ENCODE data around the gene SPDYE5. TPM values are rescaled to one million over a fixed set of nuclear protein-coding genes. Genes with fewer than 3 reads are reported as not detected.
A peak's percentile ranks its signal among the peaks of the same experiment; 100 is the strongest.
"Not testable (repeated sequence)": the region's sequence is repeated elsewhere in the genome, so short reads cannot be mapped to it uniquely, and the experiment has no call there.

Gene SPDYE5
- total RNA-seq, result not detected

GRCh38 chr7:75492020-75492419, at the start of gene SPDYE5:
Gene SPDYE5, plus strand, starts transcription at chr7:75492320. Its CDS starts 1,728 bp downstream, at chr7:75494048.
- H3K9me3 Mint-ChIP-seq; DNase-seq (ENCODE audit: low spot score in 2 of 2); ATAC-seq; H3K27ac Mint-ChIP-seq; H3K36me3 Mint-ChIP-seq: not testable (repeated sequence)

- not testable (repeated sequence) for H3K9me3 Mint-ChIP-seq
- ATAC-seq (peak; percentile 95 to 96), DNase-seq (ENCODE audit: low spot score in 2 of 2) (peak; percentile 23 to 64)
- Mint-ChIP-seq H3K27ac (peak overlapping the region in 1 of 2 donors; percentile 84), H3K36me3 (peaks cover 14 to 23% of the 10 kb centered on the region in 2 donors)
Observed at GRCh38 chr7:75442465-75443111, 49.5 kb upstream of the SPDYE5 start.

GRCh38 chr7:75449946-75450345, 42.2 kb upstream of the SPDYE5 start:
- not testable (repeated sequence) for DNase-seq (ENCODE audit: low spot score in 2 of 2); ATAC-seq; H3K9me3 Mint-ChIP-seq; H3K36me3 Mint-ChIP-seq; H3K27ac Mint-ChIP-seq

GRCh38 chr7:75452494-75452955, 39.6 kb upstream of the SPDYE5 start:
- H3K27ac Mint-ChIP-seq; DNase-seq (ENCODE audit: low spot score in 2 of 2); H3K9me3 Mint-ChIP-seq; H3K36me3 Mint-ChIP-seq: not testable (repeated sequence)
- ATAC-seq, result peak; percentile 86 to 88

- not testable (repeated sequence) for H3K9me3 Mint-ChIP-seq; ATAC-seq; H3K27ac Mint-ChIP-seq; H3K36me3 Mint-ChIP-seq; DNase-seq (ENCODE audit: low spot score in 2 of 2)
Observed at GRCh38 chr7:75456403-75456802, 35.7 kb upstream of the SPDYE5 start.

- not testable (repeated sequence) for H3K9me3 Mint-ChIP-seq; H3K36me3 Mint-ChIP-seq; H3K27ac Mint-ChIP-seq; DNase-seq (ENCODE audit: low spot score in 2 of 2); ATAC-seq
Observed at GRCh38 chr7:75458034-75458433, 34.1 kb upstream of the SPDYE5 start.

- ATAC-seq; DNase-seq (ENCODE audit: low spot score in 2 of 2); H3K27ac Mint-ChIP-seq; H3K36me3 Mint-ChIP-seq; H3K9me3 Mint-ChIP-seq: not testable (repeated sequence)
Observed at GRCh38 chr7:75460541-75460940, 31.6 kb upstream of the SPDYE5 start.

GRCh38 chr7:75470166-75470565, 22.0 kb upstream of the SPDYE5 start:
- not testable (repeated sequence) for H3K27ac Mint-ChIP-seq

GRCh38 chr7:75477457-75477856, 14.7 kb upstream of the SPDYE5 start:
- not testable (repeated sequence) for H3K36me3 Mint-ChIP-seq; ATAC-seq; DNase-seq (ENCODE audit: low spot score in 2 of 2); H3K27ac Mint-ChIP-seq; H3K9me3 Mint-ChIP-seq

More at GRCh38 chr7:75470166-75470565, 22.0 kb upstream of the SPDYE5 start:
- not testable (repeated sequence) for H3K9me3 Mint-ChIP-seq; ATAC-seq; DNase-seq (ENCODE audit: low spot score in 2 of 2)
- peaks cover 5 to 34% of the 10 kb centered on the region in 2 donors for H3K36me3 Mint-ChIP-seq

DNA sequence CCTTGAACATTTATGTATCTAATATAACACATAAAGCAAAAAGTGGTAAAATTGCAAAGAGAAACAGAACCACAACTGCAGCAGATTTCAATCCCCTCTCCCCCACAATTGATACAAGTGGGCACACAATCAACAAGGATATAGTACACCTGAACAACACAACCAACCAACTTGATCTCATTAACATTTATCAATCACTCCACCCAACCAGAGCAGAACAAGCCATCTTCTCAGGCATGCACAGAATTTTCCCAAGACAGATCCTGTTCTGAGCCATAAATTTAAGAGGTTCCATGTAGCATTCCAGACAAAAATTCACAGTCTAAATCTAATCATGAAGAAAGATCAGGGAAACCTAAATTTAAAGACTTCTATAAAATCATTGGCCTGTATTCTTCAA, 11.8 kb upstream of the SPDYE5 start:
- not testable (repeated sequence) for H3K9me3 Mint-ChIP-seq; H3K27ac Mint-ChIP-seq; DNase-seq (ENCODE audit: low spot score in 2 of 2); ATAC-seq
- peaks cover 0 to 10% of the 10 kb centered on the region in 2 donors for H3K36me3 Mint-ChIP-seq

DNA sequence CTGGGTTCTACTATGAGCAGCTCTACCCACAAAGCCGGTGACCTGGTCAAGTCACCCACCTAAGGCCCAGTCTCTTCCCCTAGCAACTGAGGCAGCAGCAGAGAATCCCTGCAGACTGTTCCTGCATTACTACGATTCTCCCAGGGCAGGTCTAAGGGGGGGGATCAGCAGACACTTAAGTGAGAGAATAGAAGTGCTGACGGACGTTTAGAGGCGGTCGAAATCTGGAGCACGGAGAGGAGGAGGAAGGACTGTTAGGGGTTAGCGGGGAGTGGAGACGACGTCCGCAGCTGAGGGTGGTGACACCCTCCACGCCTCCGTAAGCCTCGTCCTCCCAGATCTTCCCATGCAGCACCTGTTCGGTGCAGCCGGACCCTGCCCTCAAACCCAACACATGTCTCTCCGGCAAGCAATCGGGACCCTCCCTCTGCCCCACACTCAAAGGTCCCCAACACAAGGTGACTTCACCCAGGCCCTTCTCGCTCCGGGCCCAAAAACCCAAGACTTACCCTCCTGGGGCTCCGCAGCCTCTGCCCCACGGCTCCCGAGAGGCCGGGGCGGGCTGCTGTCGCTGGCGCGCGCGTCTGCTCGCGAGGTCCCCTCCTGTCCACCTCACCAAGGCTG, 6.7 kb upstream of the SPDYE5 start:
- peak overlapping the region; percentile 88 to 91 for H3K27ac Mint-ChIP-seq
- DNase-seq (ENCODE audit: low spot score in 2 of 2), result peak in 1 of 2 donors; percentile 5
- peak in 1 of 2 donors; percentile 10 for ATAC-seq
- not testable (repeated sequence) for H3K9me3 Mint-ChIP-seq
- H3K36me3 Mint-ChIP-seq, result peaks cover 0 to 15% of the 10 kb centered on the region in 2 donors

- DNase-seq (ENCODE audit: low spot score in 2 of 2) (peak; percentile 81 to 89), ATAC-seq (peak; percentile 100)
- H3K27ac Mint-ChIP-seq, result peak within 1 kb of the TSS; percentile 88 to 91
- H3K9me3 Mint-ChIP-seq, result not testable (repeated sequence)
- peaks cover 0 to 15% of the 10 kb centered on the region in 2 donors for H3K36me3 Mint-ChIP-seq
Observed at GRCh38 chr7:75485979-75486643, 6.0 kb upstream of the SPDYE5 start, which contains the start of gene POM121C. Gene POM121C, minus strand, starts transcription at chr7:75486299. Its CDS starts 44,803 bp downstream, at chr7:75441496.

DNA sequence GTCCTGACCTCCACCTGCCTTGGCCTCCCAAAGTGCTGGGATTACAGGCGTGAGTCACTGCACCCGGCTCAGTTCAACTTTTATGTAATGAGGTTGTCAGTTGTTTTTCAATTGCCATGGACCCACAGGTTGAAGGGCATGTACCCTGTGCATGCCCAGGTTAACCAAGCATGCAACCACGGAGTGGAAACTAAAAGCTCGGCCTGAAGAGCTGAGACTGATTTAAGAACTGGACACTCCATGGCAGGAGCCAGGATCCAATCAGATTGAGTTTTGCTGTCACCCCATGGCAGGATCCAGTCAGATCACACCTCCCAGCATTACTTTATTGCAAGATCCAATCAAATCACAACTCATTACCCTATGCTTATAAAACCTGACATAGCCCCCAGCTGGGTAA, 16.9 kb downstream of the SPDYE5 start:
- not testable (repeated sequence) for DNase-seq (ENCODE audit: low spot score in 2 of 2); ATAC-seq; H3K27ac Mint-ChIP-seq; H3K36me3 Mint-ChIP-seq; H3K9me3 Mint-ChIP-seq

- not testable (repeated sequence) for DNase-seq (ENCODE audit: low spot score in 2 of 2)
- Mint-ChIP-seq H3K36me3 (peaks cover 32 to 41% of the 10 kb centered on the region in 2 donors), H3K9me3 (peaks cover 4 to 11% of the 10 kb centered on the region in 2 donors)
Observed at GRCh38 chr7:75518842-75519241, 26.7 kb downstream of the SPDYE5 start.

DNA sequence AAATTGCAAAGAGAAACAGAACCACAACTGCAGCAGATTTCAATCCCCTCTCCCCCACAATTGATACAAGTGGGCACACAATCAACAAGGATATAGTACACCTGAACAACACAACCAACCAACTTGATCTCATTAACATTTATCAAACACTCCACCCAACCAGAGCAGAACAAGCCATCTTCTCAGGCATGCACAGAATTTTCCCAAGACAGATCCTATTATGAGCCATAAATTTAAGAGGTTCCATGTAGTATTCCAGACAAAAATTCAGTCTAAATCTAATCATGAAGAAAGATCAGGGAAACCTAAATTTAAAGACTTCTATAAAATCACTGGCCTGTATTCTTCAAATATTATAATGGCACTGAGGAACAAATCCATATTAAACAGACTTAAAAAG, 29.6 kb downstream of the SPDYE5 start:
- not testable (repeated sequence) for H3K27ac Mint-ChIP-seq; DNase-seq (ENCODE audit: low spot score in 2 of 2); ATAC-seq
- Mint-ChIP-seq H3K9me3 (peaks cover 4 to 11% of the 10 kb centered on the region in 2 donors), H3K36me3 (peaks cover 38 to 55% of the 10 kb centered on the region in 2 donors)

More at GRCh38 chr7:75518842-75519241, 26.7 kb downstream of the SPDYE5 start:
- H3K27ac Mint-ChIP-seq, ATAC-seq: not testable (repeated sequence)

DNA sequence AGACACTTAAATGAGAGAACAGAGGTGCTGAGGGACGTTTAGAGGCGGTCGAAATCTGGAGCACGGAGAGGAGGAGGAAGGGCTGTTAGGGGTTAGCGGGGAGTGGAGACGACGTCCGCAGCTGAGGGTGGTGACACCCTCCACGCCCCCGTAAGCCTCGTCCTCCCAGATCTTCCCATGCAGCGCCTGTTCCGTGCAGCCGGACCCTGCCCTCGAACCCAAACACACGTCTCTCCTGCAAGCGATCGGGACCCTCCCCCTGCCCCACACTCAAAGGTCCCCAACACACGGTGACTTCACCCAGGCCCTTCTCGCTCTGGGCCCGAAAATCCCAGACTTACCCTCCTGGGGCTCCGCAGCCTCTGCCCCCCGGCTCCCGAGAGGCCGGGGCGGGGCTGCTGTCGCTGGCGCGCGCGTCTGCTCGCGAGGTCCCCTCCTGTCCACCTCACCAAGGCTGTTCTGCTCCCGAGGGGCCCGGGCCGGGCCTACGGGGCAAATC, 35.2 kb downstream of the SPDYE5 start:
- ATAC-seq (peak in 1 of 2 donors; percentile 21), DNase-seq (ENCODE audit: low spot score in 2 of 2) (peak; percentile 21 to 58)
- Mint-ChIP-seq H3K27ac (peak overlapping the region; percentile 96), H3K36me3 (peaks cover 25 to 35% of the 10 kb centered on the region in 2 donors)
- not testable (repeated sequence) for H3K9me3 Mint-ChIP-seq

Measured in activated naive CD4-positive, alpha-beta T cell treated with anti-CD3 and anti-CD28 coated beads, Interleukin-2, amount 50 U/mL, for 72 hours (primary cell).